ENCODE data around the gene NUB1.

The NUB1 gene

DNA sequence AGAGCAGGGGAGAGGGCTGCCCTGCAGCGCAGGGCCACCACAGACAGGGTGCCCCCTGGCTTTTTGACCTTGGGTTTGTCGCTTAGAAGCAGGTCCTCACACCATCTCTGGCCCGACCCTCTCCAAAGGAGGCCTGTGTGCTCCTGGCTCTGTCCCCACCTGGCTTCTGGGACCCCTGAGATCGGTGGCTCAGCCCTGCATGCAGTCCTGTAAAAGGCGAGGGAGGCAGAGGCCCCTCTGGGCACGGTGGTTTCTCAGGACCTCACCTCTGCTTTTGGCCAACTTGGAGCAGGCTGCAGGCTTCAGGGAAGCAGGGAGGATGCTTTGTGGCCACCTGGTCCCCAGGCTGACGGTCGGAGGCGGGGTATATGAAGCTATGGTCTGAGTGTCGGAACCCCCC lies 46.8 kb downstream of the NUB1 start:
- no peak for DNase-seq (ENCODE audit: low read depth in 2 of 2)

DNA sequence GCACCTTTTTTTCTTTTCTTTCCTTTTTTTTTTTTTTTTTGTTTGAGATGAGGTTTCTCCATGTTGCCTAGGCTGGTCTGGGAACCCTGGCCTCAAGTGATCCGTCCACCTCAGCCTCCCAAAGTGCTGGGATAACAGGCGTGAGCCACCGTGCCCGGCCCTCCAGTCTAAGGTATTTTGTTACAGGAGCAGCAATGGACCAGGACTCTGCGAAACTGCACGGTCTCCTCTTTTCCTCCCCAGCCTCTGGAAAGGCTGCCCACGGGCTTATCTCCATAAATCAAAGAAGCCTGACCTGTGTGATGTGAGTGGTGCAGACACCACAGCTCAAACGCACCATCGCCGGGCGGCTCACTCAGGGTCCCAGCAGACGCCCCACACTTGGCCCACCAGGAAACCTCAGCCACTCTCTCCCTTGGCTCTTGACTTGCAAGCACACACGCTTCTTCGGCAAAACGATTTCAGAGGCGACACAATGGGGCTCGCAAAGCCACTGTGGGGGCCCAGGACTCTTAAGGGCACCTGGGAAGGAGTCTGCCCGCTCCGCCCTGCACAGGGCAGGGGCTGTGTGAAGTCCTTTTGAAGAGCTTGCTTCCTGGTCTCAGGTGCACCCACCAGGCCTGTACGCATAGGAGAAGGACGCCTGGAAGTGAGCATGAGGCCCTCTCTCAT lies 47.6 kb downstream of the NUB1 start:
- no peak for DNase-seq (ENCODE audit: low read depth in 2 of 2)

DNA sequence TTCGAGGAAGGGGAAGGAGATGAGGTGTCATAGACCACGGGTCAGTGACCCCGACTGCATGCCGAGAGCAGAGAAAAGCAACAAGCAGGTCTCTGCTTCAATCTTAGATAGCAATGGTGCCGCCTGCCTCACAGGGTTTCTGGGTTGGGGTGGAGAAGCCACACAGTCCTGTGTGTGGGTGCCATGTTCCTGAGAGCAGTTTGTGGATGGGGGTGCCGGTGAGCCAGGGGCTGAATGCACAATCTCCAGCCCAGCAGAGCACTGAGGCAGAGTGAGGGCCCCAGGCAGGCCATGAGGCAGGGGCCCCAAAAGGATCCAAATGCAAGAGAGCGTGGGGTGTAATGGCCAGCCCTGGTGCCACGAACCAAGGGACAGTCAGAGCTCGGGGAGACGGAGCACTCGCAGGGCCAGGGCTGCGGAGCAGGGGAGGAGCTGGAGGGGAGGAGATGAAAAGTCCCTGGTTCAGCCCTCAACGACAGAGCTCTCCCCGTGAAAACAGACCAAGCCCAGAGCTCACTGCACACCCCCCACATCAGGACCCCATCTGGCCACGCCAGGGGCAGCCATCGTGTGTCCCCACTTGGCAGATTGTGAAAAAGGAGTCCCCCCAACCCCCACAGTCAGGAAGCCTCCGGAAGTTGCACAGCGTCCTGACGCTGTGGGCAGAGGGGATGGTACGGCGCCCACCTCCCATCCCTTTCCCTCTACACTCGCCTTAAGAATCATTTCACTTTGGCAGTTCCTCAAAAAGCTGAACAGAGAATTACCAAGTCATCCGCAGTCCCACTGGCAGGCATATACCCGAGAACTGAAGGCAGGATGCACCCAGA lies 48.4 kb downstream of the NUB1 start:
- no peak for DNase-seq (ENCODE audit: low read depth in 2 of 2)

DNA sequence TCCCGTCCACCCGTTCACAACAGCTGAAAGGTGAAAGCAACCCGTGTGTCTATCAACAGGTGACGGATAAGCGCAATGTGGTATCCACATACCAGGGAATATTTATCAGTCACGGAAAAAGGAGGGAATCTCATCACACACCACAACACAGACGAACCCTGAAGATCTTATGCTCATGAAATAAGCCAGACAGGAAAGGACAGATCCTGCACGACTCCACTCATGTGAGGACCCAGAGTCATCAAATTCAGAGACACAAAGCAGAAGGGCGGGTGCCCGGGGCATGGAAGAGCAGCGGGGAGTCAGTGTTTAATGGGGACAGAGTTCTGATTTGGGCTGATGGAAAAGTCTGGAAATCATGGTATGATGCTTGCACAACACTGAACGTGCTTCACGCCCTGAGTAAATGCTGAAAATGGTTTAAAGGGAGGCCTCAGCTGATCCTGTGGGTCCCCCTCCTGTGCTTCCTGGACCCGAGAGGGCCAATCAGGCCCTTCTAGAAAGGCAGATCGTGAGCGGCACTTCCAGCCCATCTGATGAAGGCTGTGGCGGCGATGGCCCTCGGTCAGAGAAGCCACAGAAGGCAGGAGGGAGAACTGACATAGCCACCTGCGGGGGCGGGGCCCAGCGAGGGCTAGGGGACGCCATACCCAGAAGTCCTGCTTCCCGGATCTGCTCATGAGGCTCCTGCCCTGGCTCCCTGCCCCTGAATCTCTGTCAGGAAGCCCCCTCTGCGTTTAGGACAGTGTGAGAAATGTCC lies 49.2 kb downstream of the NUB1 start:
- no peak for DNase-seq (ENCODE audit: low read depth in 2 of 2)

DNA sequence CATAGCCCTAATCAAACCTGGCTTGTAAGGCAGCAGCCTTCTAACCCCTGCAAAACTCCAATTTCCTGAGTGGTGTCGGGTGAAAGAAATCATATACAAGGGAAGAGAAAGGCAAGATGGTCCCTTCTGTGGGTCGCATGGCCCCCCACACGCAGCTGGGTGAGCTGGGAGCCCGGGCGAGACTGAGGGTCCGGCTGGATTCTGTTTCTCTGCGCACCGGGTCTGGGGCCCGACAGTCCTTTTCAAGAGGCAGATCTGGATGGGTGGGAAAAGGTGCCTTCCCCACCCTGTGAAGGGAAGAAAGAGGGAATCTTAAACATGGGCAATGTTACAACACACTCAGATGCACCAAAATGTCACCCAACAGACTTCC lies 49.7 kb downstream of the NUB1 start:
- no peak for DNase-seq (ENCODE audit: low read depth in 2 of 2)

DNA sequence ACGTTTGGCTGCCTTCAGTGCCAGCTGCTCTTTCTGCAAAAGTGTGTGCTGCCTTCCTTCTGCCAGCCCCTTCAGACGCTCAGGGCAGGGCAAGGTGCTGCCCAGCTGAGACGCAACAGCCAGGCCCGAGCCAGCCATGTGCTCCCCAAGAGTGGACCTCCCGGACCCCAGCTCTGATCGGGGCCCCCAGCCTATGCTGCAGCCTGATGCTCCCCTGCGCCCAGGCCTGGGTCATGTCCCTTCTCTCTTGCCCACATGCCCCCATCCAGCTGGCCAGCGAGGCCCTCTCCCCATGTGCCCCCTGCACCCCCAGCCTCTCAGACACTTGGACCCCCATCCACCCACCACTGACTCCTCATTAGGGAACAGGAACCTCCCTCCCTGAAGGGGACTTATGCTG lies 50.4 kb downstream of the NUB1 start:
- no peak for DNase-seq (ENCODE audit: low read depth in 2 of 2)

DNA sequence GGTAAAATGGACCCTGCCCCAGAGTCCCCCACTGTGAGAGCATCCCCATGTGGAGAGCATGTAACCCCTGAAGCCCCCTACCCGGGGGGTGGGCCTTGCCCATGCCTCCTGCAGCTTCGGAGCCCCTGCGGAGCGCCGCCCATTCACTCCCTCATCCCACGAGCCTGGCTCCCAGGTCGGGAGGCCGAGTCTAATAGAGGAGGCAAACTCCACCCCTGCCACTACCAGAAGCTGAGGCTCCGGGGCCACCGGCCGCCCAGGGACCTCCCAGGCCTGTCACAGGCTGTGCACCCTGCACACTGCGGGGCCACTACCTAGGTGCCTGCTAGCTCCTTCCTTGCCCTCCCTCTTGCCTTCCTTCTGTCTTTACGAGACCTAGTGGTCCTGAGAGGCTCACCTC lies 50.8 kb downstream of the NUB1 start:
- no peak for DNase-seq (ENCODE audit: low read depth in 2 of 2)

DNA sequence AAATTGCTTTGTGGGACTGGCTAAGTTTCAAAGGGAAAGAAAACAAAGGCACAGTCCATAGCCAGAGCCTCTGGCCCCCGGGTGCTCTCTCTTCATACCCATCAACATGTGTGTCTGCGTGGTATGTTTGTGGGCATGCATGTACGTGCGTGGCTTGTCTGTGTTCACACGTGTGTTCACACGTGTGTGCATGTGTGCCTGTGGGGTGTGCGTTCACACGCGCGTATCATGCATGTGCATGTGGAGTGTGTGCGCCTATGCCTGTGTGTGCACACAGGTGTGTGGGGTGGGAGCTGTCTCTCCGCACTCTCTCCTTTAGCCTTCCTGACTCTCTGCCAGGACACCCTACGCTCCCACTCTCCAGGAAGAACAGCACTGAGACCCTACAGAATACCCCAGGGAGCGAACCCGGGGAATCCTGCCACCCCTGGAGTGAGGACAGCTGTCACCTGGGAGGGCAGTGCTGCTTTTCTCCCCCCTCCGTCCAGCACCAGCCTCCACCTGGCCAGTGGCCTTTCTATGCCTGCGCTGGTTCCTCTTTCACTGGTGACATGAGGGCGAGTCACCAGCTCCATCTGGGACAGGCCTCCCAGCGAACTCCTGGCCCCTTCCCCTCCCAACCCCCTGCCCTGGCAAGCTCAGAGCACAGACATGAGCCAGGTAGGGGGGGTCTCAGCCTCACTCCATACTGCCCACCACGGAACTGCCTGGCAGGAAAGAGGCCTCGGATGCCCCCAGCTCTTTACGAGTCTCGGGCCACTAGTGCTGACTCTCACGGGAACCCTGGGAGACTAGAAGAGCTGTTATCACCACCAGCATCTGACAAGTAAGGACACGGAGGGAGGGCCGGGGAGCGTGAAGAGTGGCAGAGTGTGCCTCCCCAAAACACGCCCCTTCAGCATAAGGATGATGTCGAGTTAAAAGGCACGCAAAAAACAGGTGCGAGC lies 51.7 kb downstream of the NUB1 start:
- DNase-seq (ENCODE audit: low read depth in 2 of 2) = no peak

DNA sequence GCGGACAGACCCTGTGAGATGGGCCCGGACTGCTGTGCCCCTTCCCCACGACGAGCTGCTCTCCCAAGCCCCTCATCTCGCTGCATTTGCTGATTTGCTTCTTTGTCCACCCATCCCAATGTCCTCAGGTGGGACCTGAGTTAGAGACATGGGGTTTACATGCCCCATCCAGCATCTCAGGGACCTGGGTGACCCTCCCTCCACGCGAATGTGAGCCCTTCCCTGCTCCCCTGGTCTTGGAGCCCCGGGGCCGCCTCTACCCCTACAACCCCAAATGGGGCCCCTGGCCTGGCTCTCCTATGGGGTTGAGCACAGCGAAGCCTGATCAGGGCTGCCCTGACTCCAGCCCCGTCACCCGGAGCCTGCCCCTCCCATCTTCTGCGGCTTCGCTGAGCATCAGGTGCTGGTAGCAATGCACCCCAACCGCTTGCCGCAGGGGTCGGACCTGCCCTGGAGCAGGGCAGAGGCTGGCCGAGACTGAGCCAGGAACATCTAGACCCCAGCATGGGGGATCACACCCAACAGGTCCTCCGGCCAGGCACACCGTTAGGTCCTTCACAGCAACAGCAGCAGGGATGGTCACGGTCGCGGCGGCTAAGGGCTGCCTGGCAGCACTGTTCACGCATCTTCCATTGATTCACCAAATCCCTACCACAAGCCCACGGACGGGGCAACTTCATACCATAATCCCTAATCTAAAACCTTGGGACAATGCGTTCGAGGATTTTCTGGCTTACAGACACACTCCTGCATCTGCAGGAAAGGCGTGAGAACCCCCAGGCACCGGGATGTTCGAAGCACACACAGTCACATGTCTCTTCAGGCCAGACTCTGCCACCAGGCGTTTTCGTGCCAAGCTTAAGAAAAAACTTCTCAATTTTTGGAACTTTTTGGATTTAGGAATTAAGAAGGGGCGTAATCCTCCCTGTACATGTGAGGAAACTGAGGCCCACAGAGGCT lies 52.7 kb downstream of the NUB1 start:
- no peak for DNase-seq (ENCODE audit: low read depth in 2 of 2)

DNA sequence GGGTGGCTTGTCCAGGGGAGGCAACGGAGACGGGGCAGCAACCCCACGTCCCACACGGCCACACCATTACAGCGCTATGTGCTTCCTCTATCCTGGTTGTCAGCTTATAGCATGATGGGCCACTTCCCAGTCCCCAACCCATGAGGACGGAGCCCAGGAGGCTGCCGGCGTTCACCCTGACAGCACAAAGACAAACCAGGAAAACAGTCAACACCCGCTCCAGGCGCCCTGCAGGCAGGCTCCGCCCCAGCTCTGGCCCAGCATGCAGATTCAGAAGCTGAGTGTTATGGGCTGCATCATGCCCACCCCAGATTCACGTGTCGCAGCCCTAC lies 53.4 kb downstream of the NUB1 start:
- no peak for DNase-seq (ENCODE audit: low read depth in 2 of 2)

DNA sequence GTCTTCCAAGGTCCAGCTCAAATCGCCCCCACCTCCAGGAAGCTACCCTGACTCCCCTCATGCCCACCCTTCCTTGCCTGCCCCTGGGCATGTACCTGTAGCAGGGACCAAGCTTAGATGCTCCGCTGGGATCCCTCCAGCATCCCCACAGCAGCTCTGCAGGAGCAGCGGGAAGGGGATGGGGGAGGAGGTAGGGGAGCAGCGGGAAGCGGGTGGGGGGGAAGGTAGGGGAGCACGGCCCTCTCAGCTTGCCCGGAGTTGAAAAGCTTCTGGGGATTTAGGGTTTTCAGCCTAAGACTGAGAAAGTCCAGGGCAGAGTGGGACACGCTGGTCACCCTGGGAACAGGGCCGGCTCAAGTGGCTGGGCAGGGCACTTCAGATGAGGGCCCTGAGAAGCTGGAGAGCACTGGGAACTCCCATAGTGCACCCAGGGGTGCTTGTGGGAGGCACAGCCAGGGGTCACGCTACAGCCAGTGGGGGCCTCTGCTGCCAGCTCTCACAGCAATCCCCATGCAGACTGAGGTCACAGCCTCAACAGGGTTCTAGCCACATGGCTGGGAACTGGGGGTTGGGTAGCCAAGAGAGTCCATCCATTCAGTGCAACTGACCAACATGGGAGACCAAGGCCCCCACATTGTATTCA lies 54.8 kb downstream of the NUB1 start:
- DNase-seq (ENCODE audit: low read depth in 2 of 2) = no peak

DNA sequence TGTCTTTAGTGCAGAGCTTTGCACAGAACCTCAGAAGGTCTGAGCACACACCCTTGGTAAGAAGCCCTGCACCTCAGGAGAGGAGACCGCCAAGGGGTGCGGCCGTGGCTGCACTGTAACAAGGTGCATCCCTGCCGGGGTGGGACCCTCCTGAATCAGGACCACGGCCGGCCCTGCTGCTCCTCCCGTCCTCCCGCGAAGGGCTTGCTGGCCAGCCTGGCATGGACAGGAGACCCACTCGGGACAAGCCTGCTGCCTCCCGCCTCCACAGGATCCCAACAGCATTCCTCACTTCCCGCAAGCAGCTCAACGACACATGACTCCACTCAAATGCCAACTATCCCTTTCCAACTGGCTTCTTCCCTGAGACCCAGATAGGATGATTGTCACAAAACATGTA lies 55.4 kb downstream of the NUB1 start:
- DNase-seq (ENCODE audit: low read depth in 2 of 2) = no peak

DNA sequence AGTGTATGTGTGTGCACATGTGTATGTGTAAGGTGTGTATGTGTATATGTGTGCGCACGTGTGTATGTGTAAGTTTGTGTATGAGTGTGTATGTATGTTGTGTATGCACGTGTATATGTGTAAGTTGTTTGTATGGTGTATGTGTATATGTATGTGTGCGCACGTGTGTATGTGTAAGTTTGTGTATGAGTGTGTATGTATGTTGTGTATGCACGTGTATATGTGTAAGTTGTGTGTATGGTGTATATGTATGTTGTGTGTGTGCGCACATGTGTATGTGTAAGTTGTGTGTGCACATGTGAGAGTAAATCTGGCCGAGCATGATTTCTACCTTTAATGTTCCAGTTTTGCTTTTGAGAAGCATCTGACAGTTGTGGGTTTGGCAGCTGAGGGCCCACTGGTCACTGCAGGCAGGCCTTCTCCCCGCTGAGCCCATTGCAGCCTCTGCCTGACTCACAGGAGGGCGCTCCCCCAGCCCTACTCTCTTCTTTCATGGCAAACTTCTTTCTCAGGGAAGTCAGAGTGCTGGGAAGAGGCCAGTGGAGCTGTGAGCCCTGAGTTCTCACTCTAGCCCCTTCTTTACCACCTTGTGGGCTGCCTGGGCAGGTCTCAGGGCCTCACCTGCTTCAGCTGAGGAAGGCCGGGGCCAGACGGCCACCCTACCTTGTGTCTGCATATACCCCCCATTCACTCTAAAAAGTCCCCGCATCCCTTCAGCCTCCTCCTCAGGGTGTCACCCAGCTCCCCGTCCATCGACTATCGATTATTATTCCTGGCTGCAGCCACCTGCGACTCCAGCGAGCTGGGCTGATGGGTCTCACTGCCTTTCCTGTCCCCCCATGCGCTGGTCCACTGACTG lies 57.1 kb downstream of the NUB1 start:
- DNase-seq (ENCODE audit: low read depth in 2 of 2) = no peak

DNA sequence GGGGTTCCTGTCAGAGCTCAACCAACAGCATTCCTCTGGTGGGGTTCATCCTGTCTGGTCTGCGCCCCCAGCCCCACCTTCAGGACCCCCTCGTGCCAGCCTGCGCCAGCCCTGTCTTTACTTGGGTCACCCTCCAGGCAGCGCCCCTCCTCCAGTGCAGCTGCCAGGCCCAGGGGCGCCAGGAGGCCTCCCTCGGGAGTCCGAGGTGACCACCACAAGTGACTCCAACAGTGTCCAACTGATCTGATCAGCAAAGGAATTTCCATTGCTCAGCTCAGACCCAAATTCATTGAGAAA lies 57.6 kb downstream of the NUB1 start:
- DNase-seq (ENCODE audit: low read depth in 2 of 2) = no peak

DNA sequence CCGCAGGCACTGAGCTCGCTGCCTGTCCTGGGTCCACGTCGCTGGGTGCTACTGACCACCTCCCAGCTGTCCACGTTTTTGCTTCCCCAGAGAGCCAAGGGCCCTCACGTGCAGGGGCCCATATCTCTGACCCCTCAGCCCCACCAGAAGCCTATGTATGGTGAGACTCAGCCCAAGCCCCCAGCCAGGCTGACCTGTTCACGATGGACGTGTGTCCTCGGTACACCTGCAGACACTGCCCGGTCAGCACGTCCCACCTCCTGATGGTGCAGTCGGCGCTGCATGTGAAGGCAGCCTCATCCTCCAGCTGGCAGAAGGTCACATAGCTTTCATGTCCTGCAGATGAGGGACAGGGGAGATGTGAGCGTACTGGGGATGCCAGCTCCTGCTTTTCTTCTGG lies 58.3 kb downstream of the NUB1 start:
- DNase-seq (ENCODE audit: low read depth in 2 of 2) = no peak

DNA sequence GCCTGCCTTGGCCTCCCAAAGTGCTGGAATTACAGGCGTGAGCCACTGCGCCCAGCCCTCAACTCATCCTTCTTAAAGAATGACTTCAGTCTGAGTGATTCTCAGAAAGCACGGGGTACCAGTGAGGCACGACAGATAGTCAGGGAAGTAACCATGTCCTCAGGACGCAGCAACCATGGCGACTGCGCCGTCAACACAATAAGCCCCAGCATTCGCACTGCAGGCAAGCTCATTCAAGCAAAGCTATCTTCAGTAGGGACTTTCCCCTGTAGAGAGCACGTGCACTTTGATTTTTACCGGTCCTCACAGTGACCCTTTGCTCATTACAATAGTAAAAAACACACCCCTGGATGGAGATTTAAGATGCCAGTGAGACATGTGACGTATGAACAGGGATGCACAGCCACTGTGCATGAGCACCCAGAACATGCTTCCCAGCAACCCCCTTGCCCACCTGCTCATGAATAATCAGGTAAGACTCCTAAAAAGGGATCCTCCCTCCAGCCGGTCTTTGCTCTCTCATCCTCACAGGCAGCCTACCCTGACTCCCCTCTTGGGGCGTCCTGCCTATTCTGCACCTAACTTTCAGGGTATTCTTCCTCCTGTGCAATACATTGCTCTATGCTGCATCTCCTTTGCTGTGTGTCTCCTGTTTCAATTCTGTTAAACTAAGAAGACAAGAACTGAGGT lies 59.2 kb downstream of the NUB1 start:
- no peak for DNase-seq (ENCODE audit: low read depth in 2 of 2)

DNA sequence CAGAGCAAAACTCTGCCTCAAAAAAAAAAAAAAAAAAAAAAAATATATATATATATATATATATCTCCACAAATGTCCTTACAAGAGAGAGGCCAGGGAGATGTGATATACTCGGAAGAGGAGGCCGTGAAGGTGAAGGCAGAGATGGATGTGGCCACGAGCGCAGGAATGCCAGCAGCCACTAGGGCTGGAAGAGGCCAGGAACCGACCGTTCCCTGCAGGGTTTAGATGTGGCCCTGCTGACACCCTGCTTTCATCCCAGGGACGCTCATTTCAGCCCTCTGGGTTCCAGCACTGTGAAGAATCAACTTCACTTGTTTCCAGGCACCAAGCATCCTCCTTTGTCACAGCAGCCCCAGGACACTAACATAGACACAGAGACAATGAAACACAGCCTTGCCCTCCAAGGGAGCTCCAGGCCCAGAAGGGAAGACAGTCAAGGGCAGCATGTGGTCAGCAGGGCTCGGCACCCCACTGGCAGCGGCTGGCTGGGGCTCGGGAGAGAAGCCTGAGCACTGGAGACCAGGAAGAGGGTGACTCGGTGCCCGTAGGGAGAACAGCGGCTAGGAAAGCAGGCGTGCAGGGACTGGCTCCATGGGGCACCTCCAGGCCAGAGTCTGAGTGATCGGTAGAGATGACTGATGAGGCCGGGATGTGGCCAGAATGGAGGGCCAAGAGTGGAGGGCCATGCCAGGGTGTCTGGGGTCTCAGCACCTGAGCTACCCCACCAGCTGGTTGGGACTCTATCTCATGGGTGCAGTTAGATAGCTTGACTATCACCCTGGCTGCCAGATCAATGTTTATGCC lies 60.6 kb downstream of the NUB1 start:
- no peak for DNase-seq (ENCODE audit: low read depth in 2 of 2)

DNA sequence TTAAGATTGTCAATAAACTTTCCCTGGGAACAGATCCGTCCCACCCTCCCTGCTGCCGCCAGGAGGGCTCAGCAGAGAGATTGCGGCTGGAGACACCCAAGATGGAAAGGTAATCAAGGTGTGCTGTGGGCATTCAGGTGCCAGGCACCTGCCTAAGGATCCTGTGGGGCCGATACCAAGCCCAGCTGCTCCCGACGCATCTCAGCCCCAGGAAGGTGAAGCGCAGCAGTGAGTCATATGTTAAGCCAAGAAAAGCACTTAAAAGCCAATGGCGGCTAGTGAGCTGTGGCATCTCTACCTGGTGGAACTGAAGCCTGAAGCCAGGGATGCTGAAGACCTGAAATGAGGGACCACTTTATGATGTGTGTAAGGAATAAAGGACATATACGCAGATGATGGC lies 62.2 kb downstream of the NUB1 start:
- no peak for DNase-seq (ENCODE audit: low read depth in 2 of 2)

All from stimulated activated CD8-positive, alpha-beta memory T cell treated with anti-CD3 and anti-CD28 coated beads, Interleukin-2, amount 100 ng/mL, for 48 hours (primary cell).